NOMO-1 (cell line): ENCODE measurements around the gene SNX9.
A peak's percentile ranks its signal among the peaks of the same experiment; 100 is the strongest.
"Not testable (repeated sequence)": the region's sequence is repeated elsewhere in the genome, so short reads cannot be mapped to it uniquely, and the experiment has no call there.

Experiments used
- DNase-seq, 2 experiments: peaks; one replicate each; lab custom pipeline; 2025; ENCODE audit not compliant: unreplicated experiment in 2 of 2; lab: John Stamatoyannopoulos, UW

Gene SNX9

GRCh38 chr6:157853902-157854502, 31.0 kb downstream of the SNX9 start:
- DNase-seq, result no peak

GRCh38 chr6:157855325-157855724, 32.3 kb downstream of the SNX9 start:
- DNase-seq, result no peak

GRCh38 chr6:157855804-157856203, 32.8 kb downstream of the SNX9 start:
- DNase-seq, result not testable (repeated sequence)

- not testable (repeated sequence) for DNase-seq
Observed at GRCh38 chr6:157858664-157859063, 35.6 kb downstream of the SNX9 start.

- no peak for DNase-seq
Observed at GRCh38 chr6:157859775-157860504, 36.9 kb downstream of the SNX9 start.

GRCh38 chr6:157860505-157860991, 37.5 kb downstream of the SNX9 start:
- DNase-seq, result no peak

- no peak for DNase-seq
Observed at GRCh38 chr6:157861184-157861583, 38.1 kb downstream of the SNX9 start.

- no peak for DNase-seq
Observed at GRCh38 chr6:157861814-157862213, 38.8 kb downstream of the SNX9 start.

GRCh38 chr6:157862706-157863105, 39.7 kb downstream of the SNX9 start:
- DNase-seq, result no peak

- DNase-seq, result no peak
Observed at GRCh38 chr6:157864185-157864761, 41.2 kb downstream of the SNX9 start.

GRCh38 chr6:157865249-157865648, 42.2 kb downstream of the SNX9 start:
- DNase-seq, result no peak

GRCh38 chr6:157867155-157867559, 44.1 kb downstream of the SNX9 start:
- DNase-seq, result no peak

- DNase-seq, result no peak
Observed at GRCh38 chr6:157867981-157868380, 44.9 kb downstream of the SNX9 start.

- DNase-seq, result no peak
Observed at GRCh38 chr6:157868835-157869234, 45.8 kb downstream of the SNX9 start.

- no peak for DNase-seq
Observed at GRCh38 chr6:157869673-157870302, 46.7 kb downstream of the SNX9 start.

- peak; percentile 38 to 56 for DNase-seq
Observed at GRCh38 chr6:157873735-157874344, 50.8 kb downstream of the SNX9 start.

- DNase-seq, result no peak
Observed at GRCh38 chr6:157877149-157877548, 54.1 kb downstream of the SNX9 start.

- DNase-seq, result no peak
Observed at GRCh38 chr6:157877573-157878438, 54.8 kb downstream of the SNX9 start.

- DNase-seq, result no peak
Observed at GRCh38 chr6:157879034-157879872, 56.2 kb downstream of the SNX9 start.
